Fibroblast of skin of right biceps (primary cell): Measurements from ENCODE around the gene HMCN2.

Experiments
- DNase-seq: peaks from one replicate; pipeline ENCODE4 v3.0.0-alpha.2; 2013

Gene HMCN2

GRCh38 chr9:130454096-130454811 lies 188.7 kb downstream of the HMCN2 start:
- DNase-seq = no peak

DNA sequence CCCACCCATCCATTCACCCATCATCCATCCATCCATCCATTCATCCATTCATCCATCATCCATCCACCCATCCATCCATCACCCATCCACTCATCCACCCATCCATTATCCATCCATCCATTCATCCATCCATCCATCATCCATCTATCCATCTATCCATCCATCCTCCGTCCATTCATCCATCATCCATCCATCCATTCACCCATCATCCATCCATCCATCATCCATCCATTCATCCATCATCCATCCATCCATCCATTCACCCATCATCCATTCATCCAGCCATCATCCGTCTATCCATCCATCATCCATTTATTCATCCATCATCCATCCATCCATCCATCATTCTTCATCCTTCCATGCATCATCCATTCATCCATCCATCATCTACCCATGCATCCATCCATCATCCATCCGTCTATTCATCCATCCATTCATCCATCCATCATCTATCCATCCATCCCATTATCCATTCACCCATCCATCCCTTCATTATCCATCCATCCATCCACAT lies 189.3 kb downstream of the HMCN2 start:
- no peak for DNase-seq

- DNase-seq = no peak
Observed at GRCh38 chr9:130458027-130458803, 192.7 kb downstream of the HMCN2 start.

DNA sequence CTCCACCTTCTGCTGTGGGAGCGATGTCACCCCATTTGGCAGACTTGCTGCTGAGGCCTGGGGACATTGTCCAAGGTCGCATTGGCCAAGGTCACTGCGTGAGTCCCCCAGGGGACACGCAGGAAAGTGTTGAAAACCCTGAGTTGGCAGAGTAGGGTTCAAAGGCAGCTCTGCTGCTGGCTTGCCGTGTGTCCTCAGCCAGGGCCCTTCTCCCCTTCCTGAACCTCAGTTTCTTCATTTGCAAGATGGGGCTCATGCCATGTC lies 193.2 kb downstream of the HMCN2 start:
- no peak for DNase-seq

GRCh38 chr9:130459151-130459550 lies 193.6 kb downstream of the HMCN2 start:
- no peak for DNase-seq

GRCh38 chr9:130459941-130460669 lies 194.5 kb downstream of the HMCN2 start:
- no peak for DNase-seq

- DNase-seq = peak; percentile 44
Observed at GRCh38 chr9:130461218-130461630, 195.7 kb downstream of the HMCN2 start.

DNA sequence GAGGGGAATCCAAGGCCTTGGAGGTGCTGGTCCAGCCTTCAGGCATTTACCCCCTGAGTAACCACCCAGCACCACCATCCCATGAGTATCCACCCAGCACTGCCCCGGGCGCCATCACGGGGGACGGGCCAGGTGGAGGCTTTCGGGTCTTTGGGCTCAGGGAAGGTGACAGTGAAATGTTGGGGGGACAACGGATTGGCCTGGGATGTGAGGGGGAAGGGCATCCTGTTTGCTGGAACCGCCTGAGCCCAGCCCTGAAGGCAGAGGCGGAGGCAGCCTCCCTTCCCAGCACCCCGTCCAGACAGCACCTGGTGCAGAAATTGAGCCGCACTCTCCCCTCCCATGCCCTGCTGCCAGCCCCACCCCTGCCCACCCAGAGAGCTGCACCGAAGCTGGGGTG lies 196.2 kb downstream of the HMCN2 start:
- DNase-seq = no peak

DNA sequence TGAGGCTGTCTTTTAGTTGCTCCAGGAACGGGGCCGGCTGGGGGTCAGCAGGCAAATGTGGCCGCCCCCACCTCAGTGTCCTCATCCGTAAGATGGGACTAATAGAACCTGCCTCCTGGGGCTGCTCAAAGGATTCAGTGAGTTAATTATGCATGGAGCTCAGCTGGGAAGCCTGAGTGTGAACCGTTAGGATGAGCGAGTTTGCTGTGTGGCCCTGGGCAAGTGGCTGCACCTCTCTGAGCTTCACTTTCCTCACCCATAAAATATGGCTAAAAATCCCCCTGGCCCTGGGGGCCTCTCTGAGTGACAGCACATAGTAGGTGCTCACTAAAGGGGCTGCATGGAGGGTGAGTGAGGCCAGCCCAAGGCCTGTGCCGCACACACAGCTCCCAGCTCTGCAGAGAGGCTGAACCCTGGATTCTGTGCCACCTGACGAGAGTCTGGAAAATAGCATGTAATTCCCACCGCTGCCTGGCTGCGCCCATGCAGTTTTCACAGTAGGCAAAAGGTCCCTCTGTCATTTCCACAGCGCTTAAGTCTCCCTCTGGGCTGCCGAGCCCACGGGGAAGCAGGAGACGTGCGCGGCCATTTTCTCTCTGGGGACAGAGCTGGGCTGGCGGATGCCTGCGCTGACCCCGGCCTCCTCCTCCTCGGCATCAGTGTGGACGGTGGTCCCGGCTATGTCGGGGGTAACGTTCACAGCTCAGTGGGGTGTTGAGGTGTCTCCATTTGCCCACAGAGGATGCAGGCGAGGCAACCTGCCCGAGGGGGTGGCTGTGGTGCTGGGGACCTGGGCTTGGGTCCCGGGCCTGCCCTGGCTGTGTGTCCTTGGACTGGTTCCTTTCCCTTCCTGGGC lies 197.4 kb downstream of the HMCN2 start:
- DNase-seq = no peak

- DNase-seq = no peak
Observed at GRCh38 chr9:130463763-130464745, 198.5 kb downstream of the HMCN2 start.

DNA sequence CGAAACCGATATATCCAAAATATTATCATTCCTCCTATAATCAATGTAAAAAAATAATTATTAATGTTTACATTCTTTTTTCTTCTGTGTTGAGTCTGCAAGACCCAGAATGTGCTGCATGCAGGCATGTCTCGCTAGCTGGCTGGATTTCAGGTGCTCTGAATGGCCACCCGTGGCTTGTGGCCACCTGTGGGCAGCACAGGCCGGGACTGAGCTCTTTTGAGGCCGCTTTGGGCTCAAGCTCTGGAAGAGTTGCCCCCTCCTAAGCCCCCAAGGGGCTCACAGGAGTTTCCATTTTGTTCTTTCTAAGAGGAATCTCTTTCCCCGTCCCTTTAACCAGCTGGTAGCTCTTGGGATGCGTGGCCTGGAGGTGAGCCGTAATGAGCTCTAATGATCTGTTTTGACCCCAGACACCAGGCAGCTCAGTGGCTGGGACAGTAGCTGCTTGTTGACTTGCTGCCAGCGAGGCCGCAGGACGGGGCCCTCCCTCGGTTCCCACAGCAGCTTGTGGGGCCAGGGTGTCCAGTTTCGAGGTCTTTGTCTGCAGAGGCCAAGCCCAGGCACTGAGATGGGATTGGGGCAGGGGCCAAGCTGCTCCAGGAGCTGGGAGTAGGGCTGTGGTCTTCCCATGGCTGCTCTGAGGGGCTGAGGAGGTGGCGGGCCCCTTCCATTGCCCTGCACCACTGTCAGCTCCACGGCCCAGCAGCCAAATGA lies 200.0 kb downstream of the HMCN2 start:
- no peak for DNase-seq

- DNase-seq = no peak
Observed at GRCh38 chr9:130466537-130467217, 201.1 kb downstream of the HMCN2 start.

- DNase-seq = no peak
Observed at GRCh38 chr9:130467316-130467715, 201.8 kb downstream of the HMCN2 start.

DNA sequence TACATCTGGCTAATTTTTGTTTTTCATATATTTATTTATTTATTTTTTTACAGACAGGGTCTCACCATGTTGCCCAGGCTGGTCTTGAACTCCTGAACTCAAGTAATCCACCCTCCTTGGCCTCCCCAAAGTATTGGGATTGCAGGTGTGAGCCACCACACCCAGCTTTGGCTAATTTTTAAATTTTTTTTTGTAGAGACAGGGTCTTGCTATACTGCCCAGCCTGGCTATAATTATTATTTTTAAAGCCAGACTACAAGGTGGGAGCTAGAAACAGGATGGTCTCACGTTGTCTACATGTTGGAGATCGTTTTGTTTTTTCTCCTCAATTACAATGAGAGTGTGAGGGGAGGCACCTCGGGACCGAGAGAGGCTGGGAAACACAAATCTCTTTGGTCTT lies 203.0 kb downstream of the HMCN2 start:
- no peak for DNase-seq

GRCh38 chr9:130470269-130470668 lies 204.7 kb downstream of the HMCN2 start:
- no peak for DNase-seq

- no peak for DNase-seq
Observed at GRCh38 chr9:130470950-130471349, 205.4 kb downstream of the HMCN2 start.

- DNase-seq = no peak
Observed at GRCh38 chr9:130471411-130472183, 206.0 kb downstream of the HMCN2 start.

DNA sequence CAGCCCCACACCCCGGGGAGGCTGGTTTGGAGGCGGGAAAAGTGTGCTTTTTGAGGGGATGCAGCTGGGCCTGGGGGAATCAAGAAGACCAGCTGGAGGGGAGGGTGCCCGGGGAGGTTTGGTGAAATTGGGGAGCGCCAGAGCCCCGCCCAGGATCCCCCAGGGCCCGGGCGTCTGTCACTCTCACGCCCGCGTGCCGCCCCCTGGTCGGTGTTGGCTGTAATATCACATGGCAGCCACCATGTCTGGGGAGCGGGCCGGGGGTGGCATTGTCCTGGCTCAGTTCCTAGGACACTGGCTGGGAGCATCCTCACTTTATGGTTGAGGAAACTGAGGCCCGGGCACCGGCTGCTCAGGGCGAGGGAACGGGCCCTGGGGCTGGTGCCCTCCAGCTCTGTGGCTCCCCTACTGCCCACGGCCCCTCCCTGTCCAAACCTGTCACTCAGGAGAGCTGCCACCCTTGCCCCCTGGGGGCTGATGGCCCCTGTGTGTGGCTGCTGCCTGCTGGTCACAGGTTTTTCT lies 206.7 kb downstream of the HMCN2 start:
- no peak for DNase-seq

- DNase-seq = no peak
Observed at GRCh38 chr9:130473009-130473408, 207.4 kb downstream of the HMCN2 start.
